ENCODE results near the gene FOXN3.

- no peak for TF ChIP-seq POLR2A (IDR thresholded peaks at IDR 0.05)
- TF ChIP-seq CTCF (IDR thresholded peaks at IDR 0.05), result no peak
- TF ChIP-seq EP300 (IDR thresholded peaks at IDR 0.05; ENCODE audit: low read depth), result no peak
- TF ChIP-seq POLR2AphosphoS5 (IDR thresholded peaks at IDR 0.05), result no peak
These were observed 28.2 kb downstream of the FOXN3 start for GRCh38 chr14:89388853-89389252.

Measured in transverse colon (tissue), 4 donors.